ENCODE results near the gene CDADC1.

DNA sequence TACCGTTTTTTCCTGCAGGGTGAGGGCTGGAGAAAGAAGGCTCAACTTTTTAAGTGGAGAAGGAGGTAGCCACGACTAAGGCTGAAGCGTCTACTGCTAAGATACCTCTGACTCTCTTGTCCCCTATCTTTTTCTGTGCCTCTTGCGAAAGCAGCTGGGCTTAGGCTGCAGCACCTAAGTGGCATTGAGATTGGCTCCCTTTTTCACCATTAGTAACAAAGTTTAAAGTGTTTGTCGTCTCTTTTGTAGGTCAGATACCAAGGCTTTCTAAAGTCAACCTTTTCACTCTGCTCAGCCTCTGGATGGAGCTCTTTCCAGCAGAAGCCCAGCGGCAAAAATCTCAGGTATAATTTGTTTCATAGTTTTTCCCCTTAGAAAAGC lies 887 bp downstream of the CDADC1 start:
- TF ChIP-seq, protein P1, sequence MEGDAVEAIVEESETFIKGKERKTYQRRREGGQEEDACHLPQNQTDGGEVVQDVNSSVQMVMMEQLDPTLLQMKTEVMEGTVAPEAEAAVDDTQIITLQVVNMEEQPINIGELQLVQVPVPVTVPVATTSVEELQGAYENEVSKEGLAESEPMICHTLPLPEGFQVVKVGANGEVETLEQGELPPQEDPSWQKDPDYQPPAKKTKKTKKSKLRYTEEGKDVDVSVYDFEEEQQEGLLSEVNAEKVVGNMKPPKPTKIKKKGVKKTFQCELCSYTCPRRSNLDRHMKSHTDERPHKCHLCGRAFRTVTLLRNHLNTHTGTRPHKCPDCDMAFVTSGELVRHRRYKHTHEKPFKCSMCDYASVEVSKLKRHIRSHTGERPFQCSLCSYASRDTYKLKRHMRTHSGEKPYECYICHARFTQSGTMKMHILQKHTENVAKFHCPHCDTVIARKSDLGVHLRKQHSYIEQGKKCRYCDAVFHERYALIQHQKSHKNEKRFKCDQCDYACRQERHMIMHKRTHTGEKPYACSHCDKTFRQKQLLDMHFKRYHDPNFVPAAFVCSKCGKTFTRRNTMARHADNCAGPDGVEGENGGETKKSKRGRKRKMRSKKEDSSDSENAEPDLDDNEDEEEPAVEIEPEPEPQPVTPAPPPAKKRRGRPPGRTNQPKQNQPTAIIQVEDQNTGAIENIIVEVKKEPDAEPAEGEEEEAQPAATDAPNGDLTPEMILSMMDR (IDR thresholded peaks at IDR 0.05) = no peak
- no peak for TF ChIP-seq POLR2A (IDR thresholded peaks at IDR 0.05)
- TF ChIP-seq EP300 (IDR thresholded peaks at IDR 0.05) = no peak

All from sigmoid colon (tissue), 4 donors.